Left renal cortex interstitium (tissue), 4 donors: ENCODE data around the gene KYAT1. TPM values are rescaled to one million over a fixed set of nuclear protein-coding genes. Genes with fewer than 3 reads are reported as not detected.

ENCODE experiments used
- DNase-seq, 4 donors: peaks; one replicate each; pipeline ENCODE4 v3.0.0-alpha.2; 2013; ENCODE audit warnings: low read depth in 4 of 4, low spot score in 2 of 4, missing footprints in 1 of 4
- polyA plus RNA-seq, 4 donors: library from polyadenylated mRNA; unstranded; fragments of 120-200 nt; gene quantifications; one replicate each; pipeline ENCODE4 v1.2.1, GENCODE V29; 2013; ENCODE audit not compliant: insufficient read length in 4 of 4

KYAT1 gene
- polyA plus RNA-seq, 4 donors, result 17.0 to 31.0 (median 25.5) TPM

DNA sequence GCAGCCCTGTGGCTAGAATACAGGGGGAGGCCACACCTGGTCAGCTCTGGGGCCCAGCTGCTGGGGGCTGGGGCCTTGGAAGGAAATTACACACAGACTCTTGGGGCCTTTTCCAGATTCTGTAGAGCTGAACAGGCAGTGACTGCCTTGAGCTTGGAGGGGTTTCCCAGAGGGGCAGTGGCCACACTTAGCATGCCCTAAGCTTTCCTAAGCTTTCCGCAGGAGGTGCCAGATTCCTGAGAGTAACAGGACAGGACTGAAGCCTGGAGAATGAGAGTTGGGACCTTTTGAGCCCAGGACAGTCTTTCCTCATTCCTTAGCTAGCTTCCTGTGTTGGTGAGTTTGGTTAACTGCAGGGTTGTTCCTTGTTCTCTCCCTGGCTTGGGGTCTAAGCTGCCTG is 93.3 kb downstream of the KYAT1 start:
- DNase-seq, result no peak

DNA sequence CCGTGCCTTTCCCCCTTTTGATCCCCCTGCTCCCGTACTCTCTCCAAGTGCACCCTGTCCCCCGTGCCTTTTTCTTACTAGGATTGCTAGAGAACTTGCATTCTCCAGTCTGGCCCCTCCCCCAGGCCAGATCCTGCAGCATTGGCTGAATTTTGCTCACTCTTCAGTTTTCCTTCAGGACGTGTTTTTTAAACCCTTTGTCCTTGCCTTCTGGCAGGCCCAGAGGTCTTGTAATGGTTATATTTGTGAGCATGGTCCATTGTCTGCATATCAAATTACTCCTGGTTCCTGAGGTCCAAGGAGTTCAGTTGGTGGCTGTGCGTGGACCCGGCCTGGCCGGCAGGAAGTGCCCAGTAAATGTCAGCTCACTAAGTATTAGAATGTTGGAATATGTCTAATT is 94.1 kb downstream of the KYAT1 start:
- DNase-seq, result peak in 3 of 4 donors; percentile 3 to 17 (median 16)

DNA sequence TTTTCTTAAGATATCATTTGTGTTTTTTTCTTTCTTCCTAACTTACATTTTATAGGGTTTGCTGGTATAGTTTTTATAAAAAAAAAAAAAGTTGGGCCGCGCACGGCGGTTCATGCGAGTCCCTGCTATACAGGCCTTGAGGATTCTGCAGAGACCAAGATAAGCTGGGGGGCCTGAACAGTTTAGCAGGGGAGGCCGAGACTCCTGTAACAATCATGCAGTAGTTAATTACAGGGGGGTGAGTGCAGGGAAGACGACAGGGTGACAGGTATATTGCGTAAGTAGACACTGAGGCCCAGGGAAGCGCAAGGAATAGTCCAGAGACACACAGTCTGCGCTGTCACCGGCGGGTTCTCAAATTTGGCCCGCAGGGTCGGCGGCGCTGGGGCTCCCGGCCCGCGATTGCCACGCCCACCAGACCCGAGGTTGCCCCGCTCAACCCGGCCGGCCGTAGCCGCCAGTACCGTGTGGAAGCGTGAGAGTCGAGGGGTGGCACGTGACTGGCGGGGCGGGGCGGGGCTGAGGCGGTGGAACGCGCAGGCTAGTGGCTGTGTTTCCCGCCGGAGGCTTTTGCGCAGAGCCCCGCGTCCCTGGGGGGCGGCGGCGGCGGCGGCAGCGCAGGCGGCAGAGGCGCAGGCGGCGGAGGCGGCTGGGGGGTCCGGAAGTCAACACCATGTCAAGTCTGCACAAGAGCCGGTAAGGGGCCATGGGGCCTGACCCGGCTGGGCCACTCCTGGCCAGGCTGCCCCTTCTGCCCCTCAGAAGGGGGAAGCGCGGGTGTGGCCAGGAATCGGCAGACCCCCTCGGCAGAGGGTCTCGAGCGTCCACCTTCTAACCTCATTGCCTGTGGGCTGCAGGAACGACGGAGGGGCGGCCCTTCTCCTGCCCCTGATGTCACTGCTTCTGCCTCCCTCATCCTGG is 94.8 kb downstream of the KYAT1 start, which contains the start of gene TBC1D13:
Gene TBC1D13 (plus strand): TSS at position 573 of the 921 bp plus-strand sequence. CDS start 101 bp downstream, at position 674.
- peak; percentile 42 to 56 (median 49) for DNase-seq

DNA sequence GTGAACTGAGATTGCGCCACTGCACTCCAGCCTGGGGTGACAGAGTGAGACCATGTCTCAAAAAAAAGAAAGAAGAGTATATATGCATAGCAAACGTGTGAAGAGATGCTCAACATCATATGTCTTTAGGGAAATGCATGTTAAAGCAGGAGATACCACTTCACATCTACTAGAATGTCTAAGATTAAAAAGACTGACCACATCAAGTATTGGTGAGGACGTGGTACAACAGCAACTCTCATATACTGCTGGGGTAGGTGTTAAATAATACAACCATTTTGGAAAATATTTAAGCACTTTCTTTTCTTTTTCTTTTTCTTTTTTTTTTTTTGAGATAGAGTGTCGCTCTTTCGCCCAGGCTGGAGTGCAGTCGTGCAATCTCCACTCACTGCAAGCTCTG is 96.3 kb downstream of the KYAT1 start:
- DNase-seq, result no peak

Other genes with a start within 250 kb of the KYAT1 start
- 10 to 100 TPM; 55.5 to 95.5 (median 78.0) TPM for gene DYNC2I2, start 225.1 kb downstream of the KYAT1 start, polyA plus RNA-seq
- gene SET, start 192.7 kb downstream of the KYAT1 start, polyA plus RNA-seq, result 100 to 1,000 TPM; 556 to 701 (median 612) TPM
- gene PKN3, start 179.4 kb downstream of the KYAT1 start, polyA plus RNA-seq, result 10 to 100 TPM in 3 of 4 donors, 1 to 10 TPM in 1; 6.9 to 15.6 (median 12.5) TPM
- gene ZDHHC12, start 157.8 kb downstream of the KYAT1 start, polyA plus RNA-seq, result 10 to 100 TPM; 15.6 to 26.2 (median 20.7) TPM
- gene ZER1, start 110.0 kb downstream of the KYAT1 start, polyA plus RNA-seq, result 10 to 100 TPM; 33.5 to 43.9 (median 37.0) TPM
- gene TBC1D13, start 94.7 kb downstream of the KYAT1 start, polyA plus RNA-seq, result 10 to 100 TPM; 35.4 to 41.7 (median 37.4) TPM
- gene ENDOG, start 63.5 kb downstream of the KYAT1 start, polyA plus RNA-seq, result 10 to 100 TPM in 2 of 4 donors, 1 to 10 TPM in 2; 6.8 to 16.4 (median 12.6) TPM
- 10 to 100 TPM; 31.8 to 52.4 (median 40.3) TPM for gene SPOUT1, start 52.2 kb downstream of the KYAT1 start, polyA plus RNA-seq
- 10 to 100 TPM; 26.8 to 34.8 (median 30.8) TPM for gene LRRC8A, start 183 bp upstream of the KYAT1 start, polyA plus RNA-seq
- gene PHYHD1, start 39.0 kb upstream of the KYAT1 start, polyA plus RNA-seq, result 10 to 100 TPM; 55.6 to 69.5 (median 62.4) TPM
- gene DOLK, start 65.7 kb upstream of the KYAT1 start, polyA plus RNA-seq, result 10 to 100 TPM; 14.4 to 20.0 (median 16.8) TPM
- gene NUP188, start 65.7 kb upstream of the KYAT1 start, polyA plus RNA-seq, result 10 to 100 TPM; 35.2 to 60.5 (median 47.4) TPM
- gene SH3GLB2, start 146.4 kb upstream of the KYAT1 start, polyA plus RNA-seq, result 100 to 1,000 TPM; 102 to 194 (median 137) TPM
- 10 to 100 TPM; 14.7 to 32.1 (median 24.2) TPM for gene MIGA2, start 154.7 kb upstream of the KYAT1 start, polyA plus RNA-seq
- gene DOLPP1, start 199.2 kb upstream of the KYAT1 start, polyA plus RNA-seq, result 10 to 100 TPM; 19.1 to 25.4 (median 21.9) TPM
- gene CRAT, start 228.8 kb upstream of the KYAT1 start, polyA plus RNA-seq, result 10 to 100 TPM; 37.4 to 48.2 (median 43.3) TPM
- gene PTPA, start 229.5 kb upstream of the KYAT1 start, polyA plus RNA-seq, result 100 to 1,000 TPM; 112 to 138 (median 123) TPM